HEK293 (cell line): Measurements from ENCODE around the gene HES2.

Experiments
- CTCF ChIP-seq: fragments of 450-650 bp; formaldehyde crosslinking; IDR thresholded peaks from 2 replicates; pipeline ENCODE4 v1.5.1; 2016; ENCODE audit warnings: missing biosample characterization, missing genetic modification characterization
- YY1 ChIP-seq: fragments of 450-650 bp; formaldehyde crosslinking; IDR thresholded peaks from 2 replicates; pipeline ENCODE4 v1.5.1; 2018; ENCODE audit warnings: missing biosample characterization, missing genetic modification characterization
- ZBTB48 ChIP-seq: fragments of 450-650 bp; formaldehyde crosslinking; IDR thresholded peaks from 2 replicates; pipeline ENCODE4 v1.5.1; 2016; ENCODE audit warnings: missing biosample characterization, missing genetic modification characterization
- ZNF398 ChIP-seq: fragments of 450-650 bp; formaldehyde crosslinking; IDR thresholded peaks from 2 replicates; pipeline ENCODE4 v1.5.1; 2017; ENCODE audit warnings: missing biosample characterization, missing genetic modification characterization
- ZNF449 ChIP-seq: fragments of 450-650 bp; formaldehyde crosslinking; IDR thresholded peaks from 2 replicates; pipeline ENCODE4 v1.5.1; 2017; ENCODE audit warnings: missing biosample characterization, mild to moderate bottlenecking, missing genetic modification characterization, moderate library complexity
- ZNF660 ChIP-seq: fragments of 450-650 bp; IDR thresholded peaks from 2 replicates; pipeline ENCODE4 v1.5.1; 2018; ENCODE audit warnings: missing biosample characterization, mild to moderate bottlenecking, missing genetic modification characterization
- TF ChIP-seq, protein P1 (sequence below): fragments of 450-650 bp; formaldehyde crosslinking; IDR thresholded peaks from 2 replicates; pipeline ENCODE4 v1.5.1; 2016; ENCODE audit warnings: missing biosample characterization, missing genetic modification characterization

- TF ChIP-seq, protein P1, sequence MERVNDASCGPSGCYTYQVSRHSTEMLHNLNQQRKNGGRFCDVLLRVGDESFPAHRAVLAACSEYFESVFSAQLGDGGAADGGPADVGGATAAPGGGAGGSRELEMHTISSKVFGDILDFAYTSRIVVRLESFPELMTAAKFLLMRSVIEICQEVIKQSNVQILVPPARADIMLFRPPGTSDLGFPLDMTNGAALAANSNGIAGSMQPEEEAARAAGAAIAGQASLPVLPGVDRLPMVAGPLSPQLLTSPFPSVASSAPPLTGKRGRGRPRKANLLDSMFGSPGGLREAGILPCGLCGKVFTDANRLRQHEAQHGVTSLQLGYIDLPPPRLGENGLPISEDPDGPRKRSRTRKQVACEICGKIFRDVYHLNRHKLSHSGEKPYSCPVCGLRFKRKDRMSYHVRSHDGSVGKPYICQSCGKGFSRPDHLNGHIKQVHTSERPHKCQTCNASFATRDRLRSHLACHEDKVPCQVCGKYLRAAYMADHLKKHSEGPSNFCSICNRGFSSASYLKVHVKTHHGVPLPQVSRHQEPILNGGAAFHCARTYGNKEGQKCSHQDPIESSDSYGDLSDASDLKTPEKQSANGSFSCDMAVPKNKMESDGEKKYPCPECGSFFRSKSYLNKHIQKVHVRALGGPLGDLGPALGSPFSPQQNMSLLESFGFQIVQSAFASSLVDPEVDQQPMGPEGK (tag by site-specific recombination): no peak
- no peak for TF ChIP-seq ZNF449 (tag by site-specific recombination)
- no peak for TF ChIP-seq ZNF398 (tag by site-specific recombination)
- TF ChIP-seq ZNF660: no peak
- no peak for TF ChIP-seq CTCF (tag by site-specific recombination)
- TF ChIP-seq YY1 (tag by site-specific recombination): no peak
- TF ChIP-seq ZBTB48 (tag by site-specific recombination): no peak
Measured at GRCh38 chr1:6450943-6451373, 31.2 kb upstream of the HES2 start.
